Stomach (tissue), 4 donors: ENCODE data around the gene ZBTB49.

ENCODE experiments used
- POLR2A ChIP-seq, 4 donors: fragments of 450-650 bp; IDR thresholded peaks; one replicate each; pipeline ENCODE4 v1.6.1; 2016; ENCODE audit warnings: antibody characterized with exemption in 4 of 4, control low read depth in 2 of 4, mild to moderate bottlenecking in 1 of 4, moderate library complexity in 1 of 4
- TF ChIP-seq, protein P1 (sequence below), 7 experiments: fragments of 450-650 bp in 4 of 7; fragments of 200-600 bp in 3 of 7; sonication (generic) in 3 of 7; IDR thresholded peaks; one replicate each; pipeline ENCODE4 v1.5.1; 2016 to 2019; ENCODE audit warnings: antibody characterized with exemption in 7 of 7, control low read depth in 2 of 7, mild to moderate bottlenecking in 1 of 7

DNA sequence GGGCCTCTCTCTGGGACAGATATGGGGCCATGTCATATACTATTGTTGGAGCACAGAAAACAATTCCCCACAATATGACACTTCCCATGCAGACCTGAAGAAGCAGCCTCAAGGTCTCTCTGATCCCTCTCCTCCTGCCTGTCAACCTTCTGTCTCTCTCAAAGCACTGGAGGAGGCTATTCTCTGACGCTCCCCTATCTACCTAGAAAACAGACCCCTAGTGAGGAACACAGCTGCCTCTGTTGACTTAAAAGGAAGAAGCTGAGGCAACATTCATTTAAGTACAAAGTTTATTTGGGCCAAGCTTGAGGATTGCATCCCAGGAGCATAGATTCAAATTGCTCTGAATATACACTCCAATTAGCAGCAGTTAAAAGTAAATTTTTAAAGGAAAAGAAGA is 57.5 kb downstream of the ZBTB49 start:
- TF ChIP-seq, protein P1, sequence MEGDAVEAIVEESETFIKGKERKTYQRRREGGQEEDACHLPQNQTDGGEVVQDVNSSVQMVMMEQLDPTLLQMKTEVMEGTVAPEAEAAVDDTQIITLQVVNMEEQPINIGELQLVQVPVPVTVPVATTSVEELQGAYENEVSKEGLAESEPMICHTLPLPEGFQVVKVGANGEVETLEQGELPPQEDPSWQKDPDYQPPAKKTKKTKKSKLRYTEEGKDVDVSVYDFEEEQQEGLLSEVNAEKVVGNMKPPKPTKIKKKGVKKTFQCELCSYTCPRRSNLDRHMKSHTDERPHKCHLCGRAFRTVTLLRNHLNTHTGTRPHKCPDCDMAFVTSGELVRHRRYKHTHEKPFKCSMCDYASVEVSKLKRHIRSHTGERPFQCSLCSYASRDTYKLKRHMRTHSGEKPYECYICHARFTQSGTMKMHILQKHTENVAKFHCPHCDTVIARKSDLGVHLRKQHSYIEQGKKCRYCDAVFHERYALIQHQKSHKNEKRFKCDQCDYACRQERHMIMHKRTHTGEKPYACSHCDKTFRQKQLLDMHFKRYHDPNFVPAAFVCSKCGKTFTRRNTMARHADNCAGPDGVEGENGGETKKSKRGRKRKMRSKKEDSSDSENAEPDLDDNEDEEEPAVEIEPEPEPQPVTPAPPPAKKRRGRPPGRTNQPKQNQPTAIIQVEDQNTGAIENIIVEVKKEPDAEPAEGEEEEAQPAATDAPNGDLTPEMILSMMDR (IDR thresholded peaks at IDR 0.05): no peak
- no peak for TF ChIP-seq POLR2A (IDR thresholded peaks at IDR 0.05)
